Osteocyte (in vitro differentiated cells): ENCODE measurements around the gene PJA2. TPM values are rescaled to one million over a fixed set of nuclear protein-coding genes. Genes with fewer than 3 reads are reported as not detected.

Source experiments
- DNase-seq: peaks from one replicate; pipeline ENCODE4 v3.0.0; 2021; ENCODE audit warnings: mixed read lengths; ENCODE audit not compliant: unreplicated experiment; ENCODE audit errors: extremely low spot score
- H3K27ac Mint-ChIP-seq: one replicate; pipeline ENCODE4 v1.8.0; 2021; ENCODE audit warnings: mild to moderate bottlenecking, mixed read lengths; ENCODE audit not compliant: unreplicated experiment
- H3K27me3 Mint-ChIP-seq: one replicate; pipeline ENCODE4 v1.8.0; 2021; ENCODE audit warnings: mixed read lengths; ENCODE audit not compliant: unreplicated experiment
- H3K36me3 Mint-ChIP-seq: one replicate; pipeline ENCODE4 v1.8.0; 2021; ENCODE audit warnings: mixed read lengths; ENCODE audit not compliant: unreplicated experiment
- H3K4me1 Mint-ChIP-seq: one replicate; pipeline ENCODE4 v1.8.0; 2021; ENCODE audit warnings: mixed read lengths; ENCODE audit not compliant: unreplicated experiment
- H3K4me3 Mint-ChIP-seq: one replicate; pipeline ENCODE4 v1.8.0; 2021; ENCODE audit warnings: mild to moderate bottlenecking, moderate library complexity, mixed read lengths; ENCODE audit not compliant: unreplicated experiment
- H3K9me3 Mint-ChIP-seq: one replicate; pipeline ENCODE4 v1.8.0; 2021; ENCODE audit warnings: mixed read lengths; ENCODE audit not compliant: unreplicated experiment
- total RNA-seq: library from RNA; stranded (reverse); gene quantifications from 2 replicates; pipeline ENCODE4 v1.2.1, GENCODE V29; 2021
- TF ChIP-seq, protein P1 (sequence below): fragments of 200-600 bp; sonication (generic); IDR thresholded peaks from 2 replicates; pipeline ENCODE4 v1.5.0; 2021; ENCODE audit warnings: antibody characterized with exemption, mild to moderate bottlenecking, moderate library complexity

PJA2 gene
- total RNA-seq, 1 donor from 2014 or later = 102 TPM

DNA sequence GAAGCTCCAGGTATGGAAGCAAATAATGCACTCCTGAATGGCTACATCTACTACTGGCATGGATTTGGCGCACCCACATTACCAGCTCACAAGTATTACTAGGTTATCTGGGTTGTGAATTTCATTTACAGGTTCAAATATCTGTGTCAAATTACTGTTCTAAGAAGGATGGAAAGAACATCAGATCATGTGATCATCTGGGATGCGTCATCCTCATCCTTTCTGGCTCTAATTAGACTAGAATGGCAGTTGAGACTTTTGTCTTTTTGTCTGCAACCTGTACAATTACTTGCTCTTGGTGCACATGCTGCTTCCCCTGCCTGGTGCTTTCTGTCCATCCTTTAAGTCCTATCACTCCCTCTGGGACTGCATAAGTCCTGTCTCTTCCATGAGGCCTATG lies 64.1 kb downstream of the PJA2 start:
- no peaks in the 10 kb centered on the region for H3K9me3 Mint-ChIP-seq
- no peaks in the 10 kb centered on the region for H3K4me1 Mint-ChIP-seq
- TF ChIP-seq, protein P1, sequence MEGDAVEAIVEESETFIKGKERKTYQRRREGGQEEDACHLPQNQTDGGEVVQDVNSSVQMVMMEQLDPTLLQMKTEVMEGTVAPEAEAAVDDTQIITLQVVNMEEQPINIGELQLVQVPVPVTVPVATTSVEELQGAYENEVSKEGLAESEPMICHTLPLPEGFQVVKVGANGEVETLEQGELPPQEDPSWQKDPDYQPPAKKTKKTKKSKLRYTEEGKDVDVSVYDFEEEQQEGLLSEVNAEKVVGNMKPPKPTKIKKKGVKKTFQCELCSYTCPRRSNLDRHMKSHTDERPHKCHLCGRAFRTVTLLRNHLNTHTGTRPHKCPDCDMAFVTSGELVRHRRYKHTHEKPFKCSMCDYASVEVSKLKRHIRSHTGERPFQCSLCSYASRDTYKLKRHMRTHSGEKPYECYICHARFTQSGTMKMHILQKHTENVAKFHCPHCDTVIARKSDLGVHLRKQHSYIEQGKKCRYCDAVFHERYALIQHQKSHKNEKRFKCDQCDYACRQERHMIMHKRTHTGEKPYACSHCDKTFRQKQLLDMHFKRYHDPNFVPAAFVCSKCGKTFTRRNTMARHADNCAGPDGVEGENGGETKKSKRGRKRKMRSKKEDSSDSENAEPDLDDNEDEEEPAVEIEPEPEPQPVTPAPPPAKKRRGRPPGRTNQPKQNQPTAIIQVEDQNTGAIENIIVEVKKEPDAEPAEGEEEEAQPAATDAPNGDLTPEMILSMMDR = no peak

DNA sequence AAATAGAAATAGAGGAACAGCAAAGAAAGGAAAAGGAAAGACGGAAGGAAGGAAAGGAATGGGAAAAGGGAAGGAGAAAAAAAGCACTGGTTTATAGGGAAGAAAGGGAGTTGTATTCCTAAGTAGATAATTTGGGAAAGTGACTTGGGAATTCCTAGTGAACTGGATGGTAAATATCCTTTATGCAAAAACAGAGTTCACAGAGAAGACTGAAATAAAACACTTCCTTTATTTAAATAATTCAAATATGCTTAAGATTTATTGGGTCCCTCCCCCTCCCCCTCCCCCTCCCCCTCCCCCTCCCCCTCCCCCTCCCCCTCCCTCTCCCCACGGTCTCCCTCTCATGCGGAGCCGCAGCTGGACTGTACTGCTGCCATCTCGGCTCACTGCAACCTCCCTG lies 69.4 kb downstream of the PJA2 start:
- no peaks in the 10 kb centered on the region for H3K9me3 Mint-ChIP-seq
- H3K4me3 Mint-ChIP-seq = no peak overlapping the region
- H3K27ac Mint-ChIP-seq = peak overlapping the region; percentile 36

More for the DNA sequence above, 64.1 kb downstream of the PJA2 start:
- DNase-seq = no peak
- Mint-ChIP-seq H3K27ac (no peak overlapping the region), H3K27me3 (no peaks in the 10 kb centered on the region), H3K36me3 (peaks cover 21% of the 10 kb centered on the region), H3K4me3 (no peak overlapping the region)

DNA sequence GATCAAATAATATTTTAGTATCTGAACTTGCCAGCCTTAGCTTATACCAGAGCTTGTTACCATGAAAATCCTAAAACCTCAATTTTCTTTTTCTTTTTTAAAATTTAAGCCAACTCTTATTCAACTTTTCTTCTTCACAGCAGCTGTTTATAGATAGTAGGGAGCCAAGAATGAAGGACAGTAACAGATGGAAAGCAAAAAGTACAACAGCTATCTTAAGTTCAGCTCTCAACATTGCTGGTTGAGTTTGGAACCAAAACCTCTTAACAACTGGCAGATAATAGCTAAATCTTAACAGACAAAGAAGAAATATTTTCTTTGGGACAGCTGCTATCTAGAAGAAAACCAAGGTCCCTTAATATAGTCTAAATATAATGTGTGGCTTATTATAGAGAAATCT lies 74.7 kb downstream of the PJA2 start:
- no peaks in the 10 kb centered on the region for H3K9me3 Mint-ChIP-seq
- peaks cover 31% of the 10 kb centered on the region for H3K36me3 Mint-ChIP-seq
- no peak overlapping the region for H3K27ac Mint-ChIP-seq
- DNase-seq = no peak
- H3K4me3 Mint-ChIP-seq = no peak overlapping the region
- H3K27me3 Mint-ChIP-seq = no peaks in the 10 kb centered on the region
- TF ChIP-seq, protein P1 = no peak
- H3K4me1 Mint-ChIP-seq = no peaks in the 10 kb centered on the region

More for the DNA sequence above, 69.4 kb downstream of the PJA2 start:
- Mint-ChIP-seq H3K27me3 (no peaks in the 10 kb centered on the region), H3K4me1 (no peaks in the 10 kb centered on the region), H3K36me3 (peaks cover 30% of the 10 kb centered on the region)
- TF ChIP-seq, protein P1 = no peak
- DNase-seq = no peak

DNA sequence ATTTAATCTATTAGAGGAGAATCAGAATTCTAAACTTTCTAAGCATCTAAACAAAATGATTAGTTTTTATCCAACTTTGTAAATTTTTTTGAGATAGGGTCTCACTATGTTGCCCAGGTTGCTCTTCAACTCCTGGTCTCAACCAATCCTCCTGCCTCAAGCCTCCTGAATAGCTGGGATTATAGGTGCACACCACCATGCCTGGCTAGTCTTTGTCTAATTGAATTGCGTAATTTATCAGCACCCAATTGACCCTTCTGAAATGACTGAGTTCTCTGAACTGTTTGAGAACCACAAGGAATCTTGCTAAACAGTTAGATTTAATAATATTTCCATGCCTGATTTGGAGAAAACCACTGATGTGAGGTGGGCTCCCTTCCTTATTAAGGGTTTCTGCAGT lies 75.7 kb downstream of the PJA2 start:
- DNase-seq = no peak
- Mint-ChIP-seq H3K27ac (no peak overlapping the region), H3K36me3 (peaks cover 26% of the 10 kb centered on the region), H3K27me3 (no peaks in the 10 kb centered on the region), H3K4me1 (no peaks in the 10 kb centered on the region), H3K9me3 (no peaks in the 10 kb centered on the region), H3K4me3 (no peak overlapping the region)
- TF ChIP-seq, protein P1 = no peak

DNA sequence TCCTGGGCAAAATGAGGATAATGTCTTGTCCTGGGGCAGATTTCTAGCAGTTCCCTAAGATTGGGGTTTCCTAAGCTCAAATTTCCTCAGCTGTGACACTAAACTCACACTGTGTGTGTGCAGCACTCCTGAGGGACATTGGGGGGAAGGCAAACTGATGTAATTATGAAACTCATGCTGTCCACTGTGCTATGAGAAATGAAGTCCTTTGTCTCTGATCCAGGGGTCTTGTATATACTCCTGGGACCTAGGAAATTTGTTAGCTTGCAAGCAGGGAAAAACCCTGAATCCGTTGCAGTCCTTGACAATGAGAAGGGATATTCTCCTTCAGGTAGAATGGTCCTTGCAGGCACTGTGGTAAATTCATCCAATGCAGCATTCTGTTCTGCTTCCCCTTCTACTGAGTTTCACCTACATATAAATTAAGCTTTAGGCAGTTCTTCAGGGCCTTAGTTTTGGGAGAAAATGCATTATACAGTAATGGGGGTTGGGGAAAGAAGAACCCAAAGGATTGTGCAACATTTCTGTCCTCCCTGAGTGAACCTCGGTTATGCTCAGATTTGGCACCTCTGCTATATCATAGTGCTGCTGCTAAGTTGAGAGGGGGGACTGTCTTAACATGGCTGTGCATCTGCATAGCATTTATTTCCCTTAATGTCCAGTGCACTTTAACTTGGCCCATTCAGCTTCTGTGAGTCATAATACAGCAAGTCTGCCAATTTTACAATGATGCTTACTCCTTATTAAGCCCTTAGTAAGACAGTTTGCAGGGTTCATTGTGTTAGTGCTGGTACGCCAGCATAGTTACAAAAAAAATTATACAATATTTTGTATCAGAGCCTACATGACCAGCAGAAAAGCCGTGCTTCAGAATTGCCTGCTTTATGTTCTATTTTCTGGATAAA lies 80.2 kb downstream of the PJA2 start:
- H3K36me3 Mint-ChIP-seq = peaks cover 24% of the 10 kb centered on the region
- H3K27ac Mint-ChIP-seq = no peak overlapping the region
- no peaks in the 10 kb centered on the region for H3K4me1 Mint-ChIP-seq

More for the DNA sequence above, 80.2 kb downstream of the PJA2 start:
- TF ChIP-seq, protein P1 = no peak
- Mint-ChIP-seq H3K4me3 (no peak overlapping the region), H3K27me3 (no peaks in the 10 kb centered on the region), H3K9me3 (no peaks in the 10 kb centered on the region)
- DNase-seq = no peak
